Epidermal melanocyte (primary cell): ENCODE data around the gene HPGDS.
"Not testable (repeated sequence)": the region's sequence is repeated elsewhere in the genome, so short reads cannot be mapped to it uniquely, and the experiment has no call there.

ENCODE experiments used
- DNase-seq: peaks from one replicate; pipeline ENCODE4 v3.0.0; 2011; ENCODE audit warnings: low spot score; ENCODE audit not compliant: insufficient read length

The HPGDS gene

GRCh38 chr4:94357624-94358023, 15.0 kb upstream of the HPGDS start:
- DNase-seq: no peak

DNA sequence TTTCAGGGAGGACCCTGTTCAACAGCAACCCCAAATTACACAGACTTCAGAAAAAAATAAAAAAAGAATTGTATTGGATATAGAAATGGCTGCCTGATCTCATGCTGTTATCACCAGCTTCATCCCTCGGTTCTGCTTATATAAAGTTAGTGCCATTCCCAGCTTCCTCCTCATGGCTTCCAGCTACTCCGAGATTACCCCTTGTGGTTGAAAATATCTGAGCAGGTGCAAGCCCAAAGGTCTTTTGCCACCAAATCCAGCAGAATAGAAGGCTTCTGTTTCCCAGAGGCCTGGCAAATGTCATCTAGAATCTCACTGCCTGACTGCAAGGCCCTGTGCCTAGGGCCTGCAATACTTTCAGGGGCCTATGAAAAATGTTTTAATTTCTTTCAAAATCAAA, 13.8 kb upstream of the HPGDS start:
- DNase-seq: no peak

- DNase-seq: no peak
Observed at GRCh38 chr4:94354474-94354896, 11.8 kb upstream of the HPGDS start.

- DNase-seq: no peak
Observed at GRCh38 chr4:94352996-94353395, 10.4 kb upstream of the HPGDS start.

DNA sequence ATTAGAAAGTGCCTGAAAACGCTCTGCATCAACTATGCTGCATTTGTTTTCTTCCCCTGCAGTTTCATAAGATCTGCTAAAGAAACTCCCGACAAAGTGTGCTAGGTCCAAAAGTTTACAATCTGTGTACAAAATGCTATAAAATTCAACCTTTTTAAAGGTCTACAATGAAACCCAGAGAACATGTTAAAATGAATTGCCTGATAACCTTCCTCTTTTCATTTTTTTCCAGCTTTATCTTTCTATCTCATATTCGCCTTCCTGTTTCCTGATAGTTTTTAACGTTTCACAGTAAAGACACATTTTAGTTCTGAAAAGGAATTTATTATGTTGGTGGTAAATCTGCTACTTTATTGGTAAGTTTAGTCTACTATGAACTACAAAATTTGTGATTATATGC, 9.5 kb upstream of the HPGDS start:
- no peak for DNase-seq

DNA sequence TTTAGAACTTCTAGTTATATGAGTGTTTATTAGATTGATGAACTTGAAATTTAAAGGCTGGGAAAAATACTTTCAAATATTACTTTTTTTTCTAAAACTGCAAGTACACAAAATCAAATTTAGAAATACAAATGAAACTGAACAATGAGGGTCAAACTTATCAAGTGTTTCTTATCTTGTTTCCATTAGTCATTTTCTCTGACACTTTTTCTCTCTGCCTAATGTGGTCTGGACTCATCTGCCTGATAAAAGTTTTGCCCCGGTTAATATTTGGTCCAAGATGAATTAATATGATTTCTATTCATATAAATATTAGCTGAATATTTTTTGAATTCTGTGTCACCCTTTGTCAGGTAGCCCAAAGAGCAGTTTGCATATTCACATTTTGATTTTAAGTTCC, 8.7 kb upstream of the HPGDS start:
- no peak for DNase-seq

- no peak for DNase-seq
Observed at GRCh38 chr4:94350095-94350494, 7.5 kb upstream of the HPGDS start.

DNA sequence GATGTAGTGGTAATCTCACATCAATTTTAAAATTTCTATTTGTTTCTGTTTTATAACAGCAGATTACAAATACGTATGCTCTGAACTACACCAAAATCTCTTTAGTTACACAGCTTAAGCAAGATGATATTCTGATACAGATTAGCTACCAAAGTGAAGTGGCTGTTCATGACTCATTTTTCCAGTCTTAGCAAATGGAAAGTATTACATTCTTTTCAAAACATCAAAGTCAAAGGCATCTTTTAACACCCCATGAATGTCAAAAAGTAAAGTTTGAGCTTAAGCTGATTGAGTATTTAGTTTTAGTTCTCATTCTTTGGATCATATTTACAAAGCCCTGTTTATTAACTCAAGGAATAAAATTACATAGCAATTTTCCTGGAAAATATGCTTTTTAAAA, 6.6 kb upstream of the HPGDS start:
- DNase-seq: no peak

GRCh38 chr4:94348666-94349065, 6.0 kb upstream of the HPGDS start:
- no peak for DNase-seq

DNA sequence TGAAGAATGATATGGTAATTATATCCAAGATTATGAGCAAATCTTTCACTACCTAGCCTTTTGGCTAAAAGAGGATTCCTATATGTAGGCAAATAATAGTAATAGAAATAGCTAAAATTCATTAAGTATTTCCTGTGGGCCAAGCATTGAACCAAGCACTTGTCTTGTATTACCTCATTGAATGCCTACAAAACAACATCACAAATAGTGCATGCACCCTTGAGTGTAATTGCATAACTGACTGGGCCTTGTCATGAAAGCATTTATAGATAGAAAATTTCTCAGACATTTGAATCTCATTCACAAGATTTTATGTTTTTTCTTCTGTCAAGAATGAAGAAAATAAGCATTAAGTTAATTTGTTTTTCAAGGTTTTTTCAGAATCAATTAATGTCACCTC, 3.9 kb upstream of the HPGDS start:
- DNase-seq: no peak

DNA sequence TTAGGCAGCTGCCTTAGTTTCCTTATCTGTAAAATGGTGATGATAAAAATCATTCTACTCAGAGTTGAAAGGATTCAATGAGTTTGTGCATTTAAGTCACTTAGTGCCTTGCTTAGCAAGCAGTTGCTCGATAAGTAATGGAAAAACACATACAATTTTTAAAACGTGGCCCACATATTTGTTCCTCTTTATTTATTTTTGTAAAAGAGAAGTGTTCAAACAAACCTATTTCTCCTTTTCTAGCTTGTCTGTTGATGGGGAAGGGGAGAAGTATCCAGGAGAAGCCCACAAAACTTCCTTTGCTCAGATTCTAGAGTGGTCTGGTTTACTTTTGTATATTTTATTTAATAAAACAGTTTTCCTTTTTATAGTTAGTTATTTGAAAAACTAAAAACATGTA, 3.3 kb upstream of the HPGDS start:
- no peak for DNase-seq

DNA sequence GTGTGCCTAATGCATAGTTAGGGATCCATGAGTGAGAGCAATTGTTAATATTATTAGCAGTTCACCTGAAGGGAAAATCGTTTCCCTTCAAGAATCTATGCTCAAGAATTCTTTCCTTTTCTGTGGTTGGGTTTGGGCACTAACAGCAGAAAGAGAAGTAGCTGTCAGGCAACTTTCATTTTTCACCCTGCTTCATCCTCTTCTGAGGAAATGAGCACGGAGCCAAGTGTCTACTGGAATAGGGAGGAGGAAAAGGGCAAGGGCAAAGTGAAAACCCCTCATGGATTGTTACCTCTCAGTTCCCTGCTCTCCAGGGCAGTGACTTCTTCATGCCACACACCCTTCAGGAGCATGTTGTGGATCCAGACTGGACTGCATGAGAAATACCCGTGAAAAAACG, 2.6 kb upstream of the HPGDS start:
- DNase-seq: no peak

DNA sequence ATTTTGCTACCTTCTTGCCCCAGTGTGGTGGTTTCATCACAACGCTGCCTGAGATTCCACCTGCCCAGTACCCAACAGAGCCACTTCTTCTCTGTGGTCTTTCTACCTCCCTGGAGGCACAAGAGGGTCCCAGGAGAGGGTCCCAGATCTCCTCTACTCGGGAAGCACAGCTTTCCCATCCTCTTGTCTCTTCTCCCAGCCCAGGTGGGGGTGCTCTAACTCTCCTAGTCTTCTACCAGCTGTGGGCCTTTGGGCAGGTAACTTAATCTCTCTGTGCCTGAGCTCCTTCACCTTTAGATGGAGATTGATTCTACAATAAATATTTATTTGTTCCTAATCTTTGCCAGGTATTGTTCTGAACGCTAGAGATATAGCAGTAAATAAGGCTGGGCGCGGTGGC, 1.8 kb upstream of the HPGDS start:
- no peak for DNase-seq

DNA sequence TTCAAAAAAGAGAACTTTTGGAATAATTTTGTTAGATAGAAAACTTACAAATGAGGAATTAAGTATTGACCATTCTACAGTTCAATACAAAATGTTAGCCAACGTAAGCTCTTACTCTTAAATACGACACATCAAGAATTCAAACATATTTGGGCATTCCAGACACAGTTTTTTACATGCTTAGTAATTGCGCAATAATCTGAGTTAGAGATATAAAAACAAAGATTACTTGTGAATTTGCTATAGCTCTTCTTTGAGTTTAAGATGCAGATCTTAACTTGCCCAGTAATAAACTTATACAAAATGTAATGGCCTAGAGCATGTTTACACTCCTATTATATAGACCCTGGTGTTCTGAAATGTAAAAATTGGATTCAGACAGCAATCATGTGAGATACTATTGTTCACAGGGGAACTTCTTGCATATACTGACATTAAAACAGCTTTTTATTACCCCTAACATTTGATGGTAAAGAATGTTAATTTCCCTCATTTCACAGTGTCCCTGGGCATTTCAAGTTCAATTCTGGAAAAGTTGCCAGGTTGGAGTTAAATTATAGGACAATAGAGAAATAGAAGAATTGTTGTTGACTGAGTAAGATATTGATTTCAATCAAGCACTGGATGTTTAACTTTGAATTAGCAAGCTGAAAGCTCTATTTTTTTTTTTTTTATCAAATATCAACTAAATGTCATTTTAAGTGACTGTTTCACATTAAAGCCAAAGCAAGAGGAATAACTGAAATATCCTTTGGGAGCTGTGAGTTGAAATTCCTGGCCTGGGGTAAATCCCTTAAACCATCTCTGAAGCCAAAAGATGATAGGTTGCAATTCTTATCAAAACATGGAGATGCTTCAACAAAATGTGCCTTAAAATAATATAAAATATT, 910 bp downstream of the HPGDS start:
- DNase-seq: no peak

- no peak for DNase-seq
Observed at GRCh38 chr4:94339779-94340178, 2.9 kb downstream of the HPGDS start.

DNA sequence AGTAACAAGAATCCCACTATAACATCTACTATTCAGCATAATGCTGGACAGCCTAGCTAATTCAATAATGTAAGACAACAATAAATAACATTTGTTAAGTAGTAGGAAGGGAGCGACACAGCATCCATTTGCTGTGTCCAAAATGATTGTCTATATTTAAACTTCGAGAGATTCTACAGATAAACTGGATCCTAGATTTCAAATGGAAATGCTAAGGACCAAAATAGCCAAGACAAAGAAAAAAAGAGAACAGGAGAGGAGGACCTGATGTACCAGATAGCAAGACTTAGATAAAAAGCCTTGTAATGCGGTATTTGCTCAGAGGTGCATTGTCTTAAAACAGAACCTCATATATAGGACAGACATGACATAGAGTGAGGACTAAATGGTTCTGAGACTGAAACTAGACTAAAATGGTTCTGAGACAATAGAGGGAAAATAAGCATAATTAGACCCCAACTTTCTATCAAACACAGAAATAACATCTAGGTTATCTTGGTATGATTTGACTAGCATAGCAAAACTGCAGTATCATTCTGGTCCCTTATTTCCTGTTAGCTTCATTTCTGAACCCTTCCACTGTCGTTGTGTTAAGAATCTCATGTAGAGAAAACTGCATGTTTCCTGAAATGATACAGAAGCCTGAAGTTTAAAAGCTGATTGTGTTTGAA, 3.8 kb downstream of the HPGDS start:
- no peak for DNase-seq

DNA sequence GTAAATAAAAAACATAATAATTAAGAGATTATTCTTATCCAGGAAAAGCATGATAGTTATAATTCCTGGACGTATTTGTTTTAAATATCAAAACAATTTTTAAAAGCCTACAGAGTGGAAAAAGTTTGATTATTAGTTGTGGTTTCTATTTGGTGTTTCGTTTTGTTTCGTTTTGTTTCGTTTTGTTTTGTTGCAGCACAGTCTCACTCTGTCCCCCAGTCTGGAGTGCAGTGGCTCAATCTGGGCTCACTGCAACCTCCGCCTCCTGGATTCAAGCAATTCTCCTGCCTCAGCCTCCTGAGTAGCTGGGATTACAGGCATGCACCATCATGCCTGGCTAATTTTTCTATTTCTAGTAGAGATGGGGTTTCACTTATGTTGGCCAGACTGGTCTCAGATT, 5.8 kb downstream of the HPGDS start:
- not testable (repeated sequence) for DNase-seq

- no peak for DNase-seq
Observed at GRCh38 chr4:94336303-94336702, 6.3 kb downstream of the HPGDS start.

GRCh38 chr4:94334962-94335361, 7.7 kb downstream of the HPGDS start:
- no peak for DNase-seq

GRCh38 chr4:94334476-94334875, 8.2 kb downstream of the HPGDS start:
- DNase-seq: no peak

DNA sequence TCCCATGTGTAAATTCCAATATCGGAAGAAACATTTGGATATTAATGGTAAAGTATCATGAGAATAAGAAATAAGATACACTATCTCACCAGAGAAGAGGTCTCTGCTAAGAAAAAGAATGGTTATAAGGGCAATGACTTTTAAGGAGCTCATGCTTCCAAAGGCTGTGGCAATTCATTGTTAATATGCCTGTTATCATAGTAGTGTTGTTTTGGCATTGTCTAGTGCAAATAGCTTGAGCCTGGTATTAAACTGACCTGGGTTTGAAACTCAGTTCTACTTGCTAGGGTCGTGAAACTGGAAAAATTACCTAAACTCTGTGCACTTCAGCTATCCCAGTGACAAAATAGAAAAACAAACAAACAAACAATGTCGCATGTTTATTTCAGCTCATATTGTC, 8.8 kb downstream of the HPGDS start:
- DNase-seq: no peak

GRCh38 chr4:94332983-94333590, 9.5 kb downstream of the HPGDS start:
- no peak for DNase-seq

DNA sequence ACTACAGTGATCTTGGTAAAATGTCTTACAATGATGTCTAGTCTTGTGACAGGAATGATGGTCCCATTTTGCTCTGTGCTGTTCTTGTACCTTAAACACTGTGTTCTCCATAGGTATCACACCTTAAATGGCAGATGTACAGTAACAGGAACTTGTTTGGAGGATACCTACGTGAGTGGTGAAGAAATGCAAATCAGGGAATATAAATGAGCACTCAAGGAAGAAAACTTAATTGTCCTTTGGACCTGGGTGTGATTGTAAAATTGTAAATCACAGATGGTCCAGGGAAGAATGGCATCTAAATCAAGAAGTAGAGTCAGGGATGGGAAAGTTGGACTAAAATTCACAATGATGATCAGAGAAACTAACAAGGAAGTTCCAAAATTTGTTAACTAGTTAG, 12.7 kb downstream of the HPGDS start:
- no peak for DNase-seq
